GM12864 (cell line): Measurements from ENCODE around the gene DIPK1A.

Experiments
- DNase-seq: peaks from one replicate; pipeline ENCODE4 v3.0.0-alpha.2; 2011; ENCODE audit warnings: low read depth
- H3K4me3 ChIP-seq: 2 replicates; pipeline ENCODE4 v1.5.1; 2011; ENCODE audit warnings: mild to moderate bottlenecking, low read depth, low read length, control low read depth
- TF ChIP-seq, protein P1 (sequence below): IDR thresholded peaks from 2 replicates; pipeline ENCODE4 v1.5.1; 2011; ENCODE audit warnings: low read depth, mild to moderate bottlenecking, moderate library complexity, low read length, control low read depth, inconsistent platforms; ENCODE audit errors: missing control alignments

DIPK1A gene

DNA sequence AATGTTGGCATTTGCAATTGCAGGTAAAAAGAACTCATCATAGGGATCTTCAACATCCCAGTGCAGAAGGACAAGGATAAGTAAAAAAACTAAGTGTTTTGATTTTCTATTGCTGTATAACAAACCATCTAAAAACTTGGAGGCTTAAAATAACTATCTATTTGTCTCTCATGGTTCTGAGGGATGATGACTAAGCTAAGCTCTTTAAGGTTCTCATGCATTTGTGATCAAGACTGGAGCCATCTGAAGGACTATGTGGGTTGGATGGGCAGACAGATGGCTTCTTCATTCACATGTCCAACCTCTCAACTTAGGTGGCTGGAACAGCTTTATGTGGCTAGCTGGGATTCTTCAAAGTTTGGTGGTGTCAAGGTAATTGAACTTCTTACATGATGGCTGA is 78.0 kb downstream of the DIPK1A start:
- TF ChIP-seq, protein P1, sequence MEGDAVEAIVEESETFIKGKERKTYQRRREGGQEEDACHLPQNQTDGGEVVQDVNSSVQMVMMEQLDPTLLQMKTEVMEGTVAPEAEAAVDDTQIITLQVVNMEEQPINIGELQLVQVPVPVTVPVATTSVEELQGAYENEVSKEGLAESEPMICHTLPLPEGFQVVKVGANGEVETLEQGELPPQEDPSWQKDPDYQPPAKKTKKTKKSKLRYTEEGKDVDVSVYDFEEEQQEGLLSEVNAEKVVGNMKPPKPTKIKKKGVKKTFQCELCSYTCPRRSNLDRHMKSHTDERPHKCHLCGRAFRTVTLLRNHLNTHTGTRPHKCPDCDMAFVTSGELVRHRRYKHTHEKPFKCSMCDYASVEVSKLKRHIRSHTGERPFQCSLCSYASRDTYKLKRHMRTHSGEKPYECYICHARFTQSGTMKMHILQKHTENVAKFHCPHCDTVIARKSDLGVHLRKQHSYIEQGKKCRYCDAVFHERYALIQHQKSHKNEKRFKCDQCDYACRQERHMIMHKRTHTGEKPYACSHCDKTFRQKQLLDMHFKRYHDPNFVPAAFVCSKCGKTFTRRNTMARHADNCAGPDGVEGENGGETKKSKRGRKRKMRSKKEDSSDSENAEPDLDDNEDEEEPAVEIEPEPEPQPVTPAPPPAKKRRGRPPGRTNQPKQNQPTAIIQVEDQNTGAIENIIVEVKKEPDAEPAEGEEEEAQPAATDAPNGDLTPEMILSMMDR = no peak
- no peak for DNase-seq
- no peak overlapping the region for H3K4me3 ChIP-seq

DNA sequence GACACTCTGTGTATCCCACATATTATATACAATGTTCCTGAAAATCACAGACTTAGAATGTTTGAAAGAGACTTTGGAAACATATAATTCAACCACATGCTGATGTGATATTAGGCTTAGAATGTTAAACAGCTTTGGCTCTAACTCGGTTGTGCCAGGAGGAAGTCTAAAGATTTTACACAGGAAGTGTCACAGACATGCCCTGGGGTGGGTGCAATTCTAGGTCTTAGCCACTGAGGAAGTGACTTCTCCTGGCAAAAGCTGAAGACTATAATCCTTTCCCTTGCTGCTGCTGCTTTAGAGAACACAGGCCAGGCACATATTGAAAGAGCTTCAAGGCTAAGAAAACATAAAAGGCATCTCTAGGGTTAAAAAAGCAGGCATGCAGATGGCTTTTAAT is 78.4 kb downstream of the DIPK1A start:
- TF ChIP-seq, protein P1 = no peak
- no peak for DNase-seq
- no peak overlapping the region for H3K4me3 ChIP-seq

DNA sequence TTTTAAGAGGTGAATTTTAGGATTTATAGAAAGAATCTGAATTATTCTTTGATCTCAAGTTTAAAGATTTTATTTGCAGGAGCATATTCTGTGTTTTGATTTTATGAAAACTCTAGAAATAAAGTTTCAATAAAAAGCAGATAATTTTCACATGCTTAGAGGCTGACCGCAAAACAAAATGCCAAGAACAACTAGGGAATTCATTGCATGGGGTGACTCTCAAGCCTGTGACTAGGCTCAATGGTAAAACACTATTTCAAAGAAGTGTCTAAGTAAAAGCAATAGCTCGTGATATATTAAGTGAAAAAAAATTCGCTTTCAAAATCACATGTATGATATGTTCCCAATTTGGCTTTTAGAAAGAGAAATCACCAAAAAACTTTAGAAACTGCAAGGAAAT is 79.9 kb downstream of the DIPK1A start:
- no peak overlapping the region for H3K4me3 ChIP-seq
- DNase-seq = no peak
- TF ChIP-seq, protein P1 = no peak

DNA sequence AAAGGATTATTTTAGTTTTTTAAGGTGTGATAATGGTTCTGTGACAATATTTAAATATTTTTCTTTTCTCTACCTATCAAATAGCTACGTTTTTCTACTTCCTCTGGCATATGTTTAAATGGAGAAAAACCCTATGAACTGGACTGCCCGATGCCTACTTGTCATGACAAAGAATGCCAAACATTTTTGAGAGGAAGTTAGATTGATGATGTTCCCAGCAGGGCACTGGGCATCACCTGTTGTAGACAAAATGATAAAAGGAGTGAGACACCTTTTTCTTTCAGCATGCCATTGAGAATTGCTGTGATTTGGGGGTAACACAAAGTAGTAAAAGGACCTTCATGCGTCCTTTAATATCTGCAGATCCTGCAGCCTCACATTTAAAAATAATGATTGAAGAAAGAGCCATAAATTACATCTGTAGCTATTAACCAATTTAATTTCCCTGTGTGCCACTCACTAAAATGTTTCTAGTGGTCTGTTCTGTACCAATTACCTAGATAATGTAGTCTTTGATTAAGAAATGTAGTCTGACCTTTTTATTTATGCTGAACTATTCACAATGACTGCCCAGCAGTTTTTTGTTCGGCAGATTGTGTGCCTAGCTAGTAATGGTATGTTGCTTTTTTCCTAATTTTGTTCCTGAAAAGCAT is 81.8 kb downstream of the DIPK1A start:
- TF ChIP-seq, protein P1 = no peak
- no peak for DNase-seq

DNA sequence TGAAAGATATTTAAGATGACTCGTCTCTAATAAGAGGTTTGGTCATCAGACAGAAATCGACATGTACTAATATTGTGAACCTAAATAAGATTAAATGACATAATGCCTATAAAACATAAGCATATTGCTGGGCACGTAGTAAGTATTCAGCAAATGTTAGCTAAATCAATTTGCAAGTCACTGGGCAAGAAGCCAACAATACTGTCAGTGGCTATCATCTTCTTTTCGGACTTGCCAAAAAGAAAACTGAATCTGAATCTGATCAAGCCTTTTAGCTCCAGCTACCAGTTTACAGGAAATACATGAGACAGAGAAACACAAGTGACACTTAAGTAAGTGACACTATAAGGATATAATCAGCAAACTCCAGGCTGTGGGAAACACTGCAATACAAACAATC is 83.5 kb downstream of the DIPK1A start:
- no peak for DNase-seq
- TF ChIP-seq, protein P1 = no peak
- H3K4me3 ChIP-seq = no peak overlapping the region

More for the DNA sequence above, 81.8 kb downstream of the DIPK1A start:
- H3K4me3 ChIP-seq = no peak overlapping the region

DNA sequence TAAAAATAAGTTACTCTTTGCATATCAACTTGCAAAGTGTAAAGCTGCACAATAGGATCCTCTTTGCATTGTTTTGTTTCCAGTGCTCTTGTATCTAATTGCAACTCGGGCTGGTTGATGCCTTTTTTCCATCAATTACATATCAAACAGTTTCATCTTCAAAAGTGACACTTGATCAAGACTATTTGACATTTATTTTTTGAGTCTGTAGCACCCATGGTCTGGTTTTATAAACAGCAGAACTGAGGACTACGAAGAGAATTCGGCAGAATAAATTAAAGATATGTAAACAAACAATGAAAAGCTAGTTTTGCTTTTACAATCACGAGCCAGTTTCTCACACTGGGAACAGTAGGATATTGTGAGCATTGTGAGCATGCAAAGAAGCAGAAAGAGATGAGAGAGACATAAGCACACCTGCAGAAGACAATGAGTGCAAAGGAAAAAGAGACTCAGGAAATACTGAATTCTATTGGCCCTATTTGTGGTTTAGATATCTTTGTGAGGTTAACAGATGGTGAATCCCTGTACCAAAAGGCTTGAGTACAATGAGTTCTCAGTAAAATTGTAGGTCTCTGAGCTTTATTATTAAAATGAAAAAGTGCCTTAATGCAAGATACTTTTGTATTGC is 84.1 kb downstream of the DIPK1A start:
- TF ChIP-seq, protein P1 = no peak
- no peak overlapping the region for H3K4me3 ChIP-seq
- DNase-seq = no peak

DNA sequence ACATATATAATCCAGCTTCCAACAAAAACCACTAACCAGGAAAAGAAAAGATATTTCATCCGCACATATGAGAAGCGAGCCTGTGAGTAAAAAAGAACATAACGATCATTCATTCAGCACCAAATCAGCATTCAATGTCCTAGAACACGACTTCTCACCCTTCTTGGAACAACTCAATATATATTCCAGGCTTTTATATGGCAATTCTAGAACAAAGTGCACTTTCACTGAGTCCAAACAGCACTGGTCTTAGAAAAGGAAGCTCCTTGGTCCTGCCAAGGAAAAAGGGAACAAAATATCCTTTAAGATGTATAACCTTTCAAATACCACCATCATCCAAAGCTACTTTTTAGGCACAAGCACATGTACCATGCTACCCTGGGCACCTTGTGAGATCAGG is 84.9 kb downstream of the DIPK1A start:
- TF ChIP-seq, protein P1 = no peak
- H3K4me3 ChIP-seq = no peak overlapping the region
- no peak for DNase-seq
